ENCODE data around the gene PCSK6.

The PCSK6 gene

GRCh38 chr15:101444807-101445508 is 44.5 kb downstream of the PCSK6 start:
- Histone ChIP-seq H3K36me3 (replicated peaks; ENCODE audit: insufficient read depth, low read length) (no peaks in the 10 kb centered on the region), H3K4me3 (ENCODE audit: low read length) (no peak overlapping the region), H3K27ac (ENCODE audit: low read length) (no peak overlapping the region), H3K79me2 (ENCODE audit: low read length) (no peaks in the 10 kb centered on the region), H4K20me1 (ENCODE audit: insufficient read depth, low read length) (no peaks in the 10 kb centered on the region), H3K9ac (ENCODE audit: low read length) (no peak overlapping the region), H3K27me3 (replicated peaks; ENCODE audit: insufficient read depth, low read length) (no peaks in the 10 kb centered on the region), H3K4me1 (ENCODE audit: low read length) (no peaks in the 10 kb centered on the region), H3K9me2 (replicated peaks; ENCODE audit: insufficient read depth, low read length) (no peaks in the 10 kb centered on the region), H3K9me3 (replicated peaks; ENCODE audit: insufficient read depth, low read length) (no peaks in the 10 kb centered on the region), H2AFZ (ENCODE audit: low read length) (no peak overlapping the region), H3K4me2 (ENCODE audit: low read depth, low read length) (no peak overlapping the region), H3F3A (ENCODE audit: insufficient read depth, low read length) (no peaks in the 10 kb centered on the region)
- TF ChIP-seq EZH2phosphoT487 (IDR thresholded peaks at IDR 0.05; ENCODE audit: low read length) (no peak), EZH2 (optimal IDR thresholded peaks at IDR 0.05; ENCODE audit: low read depth, low read length) (no peak)
- DNase-seq = no peak

GRCh38 chr15:101444015-101444414 is 45.5 kb downstream of the PCSK6 start:
- H3K79me2 ChIP-seq (ENCODE audit: low read length) = no peaks in the 10 kb centered on the region
- H3K4me3 ChIP-seq (ENCODE audit: low read length) = no peak overlapping the region
- TF ChIP-seq CTCF (IDR thresholded peaks at IDR 0.05; ENCODE audit: low read length) (no peak), EZH2phosphoT487 (IDR thresholded peaks at IDR 0.05; ENCODE audit: low read length) (no peak), EZH2 (optimal IDR thresholded peaks at IDR 0.05; ENCODE audit: low read depth, low read length) (no peak)
- H3K27ac ChIP-seq (ENCODE audit: low read length) = no peak overlapping the region
- H3K4me2 ChIP-seq (ENCODE audit: low read depth, low read length) = no peak overlapping the region
- no peaks in the 10 kb centered on the region for H3K36me3 ChIP-seq (replicated peaks; ENCODE audit: insufficient read depth, low read length)
- H3K9ac ChIP-seq (ENCODE audit: low read length) = no peak overlapping the region
- no peak for DNase-seq
- no peaks in the 10 kb centered on the region for H3K9me2 ChIP-seq (replicated peaks; ENCODE audit: insufficient read depth, low read length)
- no peaks in the 10 kb centered on the region for H3K4me1 ChIP-seq (ENCODE audit: low read length)
- no peaks in the 10 kb centered on the region for H4K20me1 ChIP-seq (ENCODE audit: insufficient read depth, low read length)
- no peak overlapping the region for H2AFZ ChIP-seq (ENCODE audit: low read length)
- no peaks in the 10 kb centered on the region for H3K27me3 ChIP-seq (replicated peaks; ENCODE audit: insufficient read depth, low read length)
- H3K9me3 ChIP-seq (replicated peaks; ENCODE audit: insufficient read depth, low read length) = no peaks in the 10 kb centered on the region
- no peaks in the 10 kb centered on the region for H3F3A ChIP-seq (ENCODE audit: insufficient read depth, low read length)

- Histone ChIP-seq H3K9ac (ENCODE audit: low read length) (no peak overlapping the region), H2AFZ (ENCODE audit: low read length) (no peak overlapping the region), H4K20me1 (ENCODE audit: insufficient read depth, low read length) (no peaks in the 10 kb centered on the region), H3K4me1 (ENCODE audit: low read length) (no peaks in the 10 kb centered on the region), H3K9me3 (replicated peaks; ENCODE audit: insufficient read depth, low read length) (no peaks in the 10 kb centered on the region), H3K36me3 (replicated peaks; ENCODE audit: insufficient read depth, low read length) (no peaks in the 10 kb centered on the region), H3K4me2 (ENCODE audit: low read depth, low read length) (no peak overlapping the region), H3F3A (ENCODE audit: insufficient read depth, low read length) (no peaks in the 10 kb centered on the region), H3K79me2 (ENCODE audit: low read length) (no peaks in the 10 kb centered on the region), H3K27ac (ENCODE audit: low read length) (no peak overlapping the region), H3K4me3 (ENCODE audit: low read length) (no peak overlapping the region), H3K9me2 (replicated peaks; ENCODE audit: insufficient read depth, low read length) (no peaks in the 10 kb centered on the region), H3K27me3 (replicated peaks; ENCODE audit: insufficient read depth, low read length) (0 out of 2 replicates have a peak, but pooled peaks cover 4% of the 10 kb centered on the region)
- TF ChIP-seq EZH2 (optimal IDR thresholded peaks at IDR 0.05; ENCODE audit: low read depth, low read length) (no peak), EZH2phosphoT487 (IDR thresholded peaks at IDR 0.05; ENCODE audit: low read length) (no peak)
- DNase-seq = no peak
Measured at GRCh38 chr15:101442272-101442671, 47.2 kb downstream of the PCSK6 start.

- H3K9me3 ChIP-seq (replicated peaks; ENCODE audit: insufficient read depth, low read length) = no peaks in the 10 kb centered on the region
- TF ChIP-seq EZH2 (optimal IDR thresholded peaks at IDR 0.05; ENCODE audit: low read depth, low read length) = no peak
- TF ChIP-seq CTCF (IDR thresholded peaks at IDR 0.05; ENCODE audit: low read length) = no peak
- no peak for TF ChIP-seq EZH2phosphoT487 (IDR thresholded peaks at IDR 0.05; ENCODE audit: low read length)
- no peaks in the 10 kb centered on the region for H3K36me3 ChIP-seq (replicated peaks; ENCODE audit: insufficient read depth, low read length)
- H3K4me2 ChIP-seq (ENCODE audit: low read depth, low read length) = no peak overlapping the region
- H3K4me3 ChIP-seq (ENCODE audit: low read length) = no peak overlapping the region
- no peaks in the 10 kb centered on the region for H3K9me2 ChIP-seq (replicated peaks; ENCODE audit: insufficient read depth, low read length)
- no peaks in the 10 kb centered on the region for H4K20me1 ChIP-seq (ENCODE audit: insufficient read depth, low read length)
- H3K27me3 ChIP-seq (replicated peaks; ENCODE audit: insufficient read depth, low read length) = 0 out of 2 replicates have a peak, but pooled peaks cover 4% of the 10 kb centered on the region
- no peaks in the 10 kb centered on the region for H3K4me1 ChIP-seq (ENCODE audit: low read length)
- H3K27ac ChIP-seq (ENCODE audit: low read length) = no peak overlapping the region
- no peaks in the 10 kb centered on the region for H3K79me2 ChIP-seq (ENCODE audit: low read length)
- no peak overlapping the region for H2AFZ ChIP-seq (ENCODE audit: low read length)
- no peak for DNase-seq
- no peaks in the 10 kb centered on the region for H3F3A ChIP-seq (ENCODE audit: insufficient read depth, low read length)
- H3K9ac ChIP-seq (ENCODE audit: low read length) = no peak overlapping the region
Measured at GRCh38 chr15:101441696-101442095, 47.8 kb downstream of the PCSK6 start.

All from MM.1S (cell line).